Common myeloid progenitor, CD34-positive (primary cell): ENCODE measurements around the gene GNAZ.

ENCODE experiments used
- CTCF ChIA-PET: fragments of 350-600 bp; sonication (Branson Sonifier 250); formaldehyde crosslinking; loops from one replicate; lab custom pipeline; 2021; ENCODE audit warnings: antibody characterized with exemption; lab: Charles Lee
- POLR2A ChIA-PET: fragments of 350-600 bp; sonication (Branson Sonifier 250); formaldehyde crosslinking; loops from one replicate; lab custom pipeline; 2021; ENCODE audit warnings: antibody characterized with exemption; lab: Charles Lee
- DNase-seq, 3 donors: peaks; one replicate each; pipeline versions ENCODE4 v3.0.0 to v3.0.0-alpha.2; 2013
- H3K27ac ChIP-seq, 2 experiments: 1 replicate in 1 of 2; 2 replicates in 1 of 2; pipeline ENCODE4 v1.7.0; 2013; ENCODE audit warnings: inconsistent platforms in 2 of 2, low read length in 2 of 2, mild to moderate bottlenecking in 2 of 2, low read depth in 1 of 2, moderate library complexity in 1 of 2; ENCODE audit not compliant: severe bottlenecking in 2 of 2, insufficient read depth in 1 of 2, poor library complexity in 1 of 2
- H3K27me3 ChIP-seq, 5 experiments: replicated peaks in 2 of 5; 1 replicate in 3 of 5; 2 replicates in 2 of 5; pipeline versions ENCODE4 v1.6.1 to v1.7.0; 2013; ENCODE audit warnings: low read length in 4 of 5, mild to moderate bottlenecking in 2 of 5, moderate library complexity in 2 of 5, inconsistent platforms in 1 of 5; ENCODE audit not compliant: insufficient read depth in 5 of 5, control insufficient read depth in 4 of 5
- H3K36me3 ChIP-seq, 4 experiments: 1 replicate in 2 of 4; 2 replicates in 2 of 4; pipeline versions ENCODE4 v1.6.1 to v1.7.0; 2013; ENCODE audit warnings: low read length in 3 of 4, control low read depth in 1 of 4, mild to moderate bottlenecking in 1 of 4; ENCODE audit not compliant: control insufficient read depth in 4 of 4, insufficient read depth in 4 of 4
- H3K4me1 ChIP-seq, 4 experiments: 1 replicate in 3 of 4; 2 replicates in 1 of 4; pipeline versions ENCODE4 v1.6.1 to v1.7.1; 2013; ENCODE audit warnings: low read length in 3 of 4, mild to moderate bottlenecking in 3 of 4, control low read depth in 1 of 4, inconsistent platforms in 1 of 4, moderate library complexity in 1 of 4; ENCODE audit not compliant: control insufficient read depth in 4 of 4, insufficient read depth in 4 of 4; ENCODE audit errors: control extremely low read depth in 1 of 4
- H3K4me3 ChIP-seq, 7 experiments: 1 replicate in 4 of 7; 2 replicates in 3 of 7; pipeline versions ENCODE4 v1.5.1 to v1.7.0; 2013; ENCODE audit warnings: mild to moderate bottlenecking in 7 of 7, low read length in 6 of 7, moderate library complexity in 6 of 7, inconsistent platforms in 2 of 7, low read depth in 2 of 7, control low read depth in 1 of 7; ENCODE audit not compliant: insufficient read depth in 4 of 7, control insufficient read depth in 1 of 7; ENCODE audit errors: extremely low read depth in 1 of 7
- H3K9me3 ChIP-seq, 5 experiments: 1 replicate in 4 of 5; 2 replicates in 1 of 5; pipeline versions ENCODE4 v1.6.1 to v1.7.1; 2013; ENCODE audit warnings: low read length in 4 of 5, mild to moderate bottlenecking in 2 of 5, inconsistent platforms in 1 of 5, low read depth in 1 of 5, moderate library complexity in 1 of 5; ENCODE audit not compliant: control insufficient read depth in 4 of 5, insufficient read depth in 2 of 5; ENCODE audit errors: control extremely low read depth in 1 of 5
- WGBS: methylation state at CpG from one replicate; pipeline ENCODE4 v1.1.5; 2013; ENCODE audit not compliant: insufficient coverage; 5-methylcytosine and 5-hydroxymethylcytosine counted together

The GNAZ gene

DNA sequence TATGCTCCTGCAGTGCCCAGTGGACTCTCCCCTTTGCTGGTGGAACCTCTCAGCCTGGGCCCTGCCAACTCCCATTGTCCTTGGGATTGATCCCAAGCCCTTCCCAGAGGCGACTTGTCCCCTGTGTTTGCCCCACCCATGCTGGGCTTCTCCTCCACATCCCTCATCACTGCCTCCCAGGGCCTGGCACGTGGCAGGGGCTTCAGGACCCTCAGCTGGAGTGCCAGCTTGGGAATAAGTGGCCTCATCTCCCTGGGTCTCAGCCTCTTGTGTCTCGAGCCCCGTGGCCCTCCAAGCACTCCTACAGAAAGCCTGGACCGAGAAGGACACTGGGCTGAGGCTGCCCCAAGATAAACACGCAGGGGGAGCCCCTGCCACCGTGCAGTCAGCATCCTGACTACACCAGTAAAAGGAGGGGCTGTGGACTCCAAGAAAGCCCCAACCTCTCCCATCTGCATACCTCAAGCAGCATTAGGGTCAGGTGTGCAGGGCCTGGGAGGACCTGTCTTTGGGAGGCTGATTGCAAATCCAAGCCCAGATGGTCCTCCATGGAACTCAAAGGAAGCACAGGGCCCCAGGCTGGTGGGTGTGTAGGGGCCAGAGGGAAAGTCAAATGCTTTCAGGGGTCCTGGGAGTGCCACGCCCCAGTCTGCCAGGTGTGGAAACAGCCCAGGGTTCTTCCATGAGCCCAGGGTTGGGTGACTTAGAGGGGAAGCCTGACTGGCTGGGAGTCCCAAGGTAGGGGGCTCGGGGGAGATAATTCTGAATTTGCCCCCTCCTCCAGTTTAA is 9.5 kb upstream of the GNAZ start:
- no peak for DNase-seq
- 99% methylated on average over 7 of the region's 9 CpGs for WGBS
- CTCF ChIA-PET, result no interaction called here

DNA sequence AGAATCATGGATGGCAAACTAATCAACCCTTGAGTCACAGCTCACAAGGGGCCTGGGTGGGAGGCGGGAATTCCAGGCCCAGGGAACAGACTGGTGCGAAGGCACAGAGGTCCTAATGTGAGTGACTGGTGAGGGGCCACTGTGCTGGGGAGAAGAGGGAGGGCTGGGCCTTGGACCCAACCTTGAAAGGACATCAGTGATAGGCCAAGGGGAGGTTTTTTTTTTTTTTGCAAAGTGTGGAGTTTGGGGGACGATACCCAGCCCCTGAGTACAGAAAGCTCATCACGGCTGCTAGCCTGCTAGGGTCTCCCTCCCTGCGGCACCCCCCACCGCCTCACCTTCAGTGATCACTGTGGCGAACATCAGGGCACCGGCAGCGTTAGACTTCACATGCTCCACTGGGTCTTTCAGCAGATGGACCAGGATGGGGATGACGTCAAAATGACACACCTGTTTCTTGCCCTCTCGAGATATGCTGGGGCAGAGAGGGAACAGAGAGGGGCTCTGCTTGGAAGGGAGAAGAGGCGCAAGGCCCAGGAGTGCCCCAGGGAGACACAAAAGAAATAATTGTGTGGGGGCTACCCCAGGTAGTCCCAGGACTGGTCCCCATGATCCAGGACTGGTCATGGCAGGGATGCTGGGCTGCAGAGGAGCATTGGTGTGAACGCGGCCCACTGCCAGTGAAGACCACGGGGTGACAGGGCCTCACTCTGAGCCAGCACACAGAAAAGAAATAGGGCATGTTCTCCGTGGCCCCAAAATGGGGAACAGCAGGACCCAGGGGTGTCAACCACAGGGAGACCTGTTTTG is 8.6 kb upstream of the GNAZ start:
- no peaks in the 10 kb centered on the region for H3K36me3 ChIP-seq
- CTCF ChIA-PET, result interaction anchor here (1.4 to 2.7 kb wide), 2 partner anchors 16 to 102 kb away, joined by 5 to 9 read pairs; no protein-coding TSS in a partner anchor

More for the DNA sequence above, 9.5 kb upstream of the GNAZ start:
- peaks cover 0 to 5% (median 0%) of the 10 kb centered on the region in 5 experiments for H3K27me3 ChIP-seq
- H3K36me3 ChIP-seq, result no peaks in the 10 kb centered on the region
- POLR2A ChIA-PET, result no interaction called here
- peaks cover 0 to 8% (median 4%) of the 10 kb centered on the region in 5 experiments for H3K9me3 ChIP-seq
- H3K4me1 ChIP-seq, result no peaks in the 10 kb centered on the region
- no peak overlapping the region for H3K4me3 ChIP-seq
- no peak overlapping the region for H3K27ac ChIP-seq

DNA sequence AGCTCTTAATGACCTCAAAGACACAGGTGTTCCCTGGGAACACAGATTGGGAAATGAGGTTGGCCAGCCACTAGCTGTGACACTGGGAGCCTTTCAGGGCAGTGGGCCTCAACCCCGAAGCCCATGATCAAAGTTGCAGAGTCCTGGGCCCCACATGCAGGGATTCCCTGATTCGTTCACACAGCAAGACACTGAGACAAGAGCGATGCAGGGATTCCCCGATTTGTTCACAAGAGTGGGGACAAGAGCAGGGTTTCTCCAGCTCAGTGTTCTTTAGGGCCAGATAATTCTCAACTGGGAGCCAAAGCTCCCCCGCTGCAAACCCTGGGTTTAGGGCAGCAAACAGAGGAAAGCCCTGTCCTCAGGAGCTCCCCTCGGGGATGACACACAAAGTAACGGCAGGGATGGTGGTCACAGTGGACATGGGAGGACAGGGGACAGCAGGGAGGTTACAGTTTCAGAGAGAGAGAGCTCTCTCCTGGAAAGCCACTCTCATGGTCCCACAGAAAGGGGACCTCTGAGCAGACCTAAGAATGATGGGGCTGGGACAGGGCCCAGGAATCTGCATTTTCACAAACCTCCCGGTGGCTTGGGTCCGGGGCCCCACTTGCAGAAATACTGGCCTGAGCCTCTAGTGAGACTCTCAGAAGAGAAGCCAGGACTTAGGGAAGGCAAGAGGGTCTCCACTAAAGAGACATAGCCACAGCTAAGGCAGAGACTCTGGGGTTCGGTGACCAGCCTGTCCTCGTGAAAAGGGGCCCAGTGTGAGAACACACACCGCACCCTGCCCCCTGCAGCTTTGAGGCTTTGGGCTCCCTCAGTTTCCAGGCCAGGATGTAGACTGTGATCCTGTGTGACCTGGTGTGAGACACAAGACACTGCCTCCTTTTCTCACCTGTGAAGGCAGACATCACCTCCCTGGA is 7.4 kb upstream of the GNAZ start:
- H3K36me3 ChIP-seq, result no peaks in the 10 kb centered on the region
- no peak overlapping the region for H3K27ac ChIP-seq
- ChIA-PET CTCF (interaction anchor here (1.4 to 2.7 kb wide), 2 partner anchors 17 to 103 kb away, joined by 5 to 9 read pairs; no protein-coding TSS in a partner anchor), POLR2A (interaction anchor here (0.6 kb wide), 1 partner anchor 52 kb away, joined by 3 read pairs; no protein-coding TSS in a partner anchor)
- H3K4me1 ChIP-seq, result no peaks in the 10 kb centered on the region
- H3K9me3 ChIP-seq, result no peaks in the 10 kb centered on the region
- peaks cover 0 to 3% (median 0%) of the 10 kb centered on the region in 5 experiments for H3K27me3 ChIP-seq
- no peak for DNase-seq
- no peak overlapping the region for H3K4me3 ChIP-seq
- 95% methylated on average over 12 of the region's 12 CpGs for WGBS

More for the DNA sequence above, 8.6 kb upstream of the GNAZ start:
- 99% methylated on average over 15 of the region's 16 CpGs for WGBS
- H3K4me3 ChIP-seq, result no peak overlapping the region
- H3K9me3 ChIP-seq, result peaks cover 0 to 6% (median 2%) of the 10 kb centered on the region in 5 experiments
- POLR2A ChIA-PET, result no interaction called here
- H3K4me1 ChIP-seq, result no peaks in the 10 kb centered on the region
- no peak overlapping the region for H3K27ac ChIP-seq
- peaks cover 0 to 5% (median 0%) of the 10 kb centered on the region in 5 experiments for H3K27me3 ChIP-seq
- no peak for DNase-seq

DNA sequence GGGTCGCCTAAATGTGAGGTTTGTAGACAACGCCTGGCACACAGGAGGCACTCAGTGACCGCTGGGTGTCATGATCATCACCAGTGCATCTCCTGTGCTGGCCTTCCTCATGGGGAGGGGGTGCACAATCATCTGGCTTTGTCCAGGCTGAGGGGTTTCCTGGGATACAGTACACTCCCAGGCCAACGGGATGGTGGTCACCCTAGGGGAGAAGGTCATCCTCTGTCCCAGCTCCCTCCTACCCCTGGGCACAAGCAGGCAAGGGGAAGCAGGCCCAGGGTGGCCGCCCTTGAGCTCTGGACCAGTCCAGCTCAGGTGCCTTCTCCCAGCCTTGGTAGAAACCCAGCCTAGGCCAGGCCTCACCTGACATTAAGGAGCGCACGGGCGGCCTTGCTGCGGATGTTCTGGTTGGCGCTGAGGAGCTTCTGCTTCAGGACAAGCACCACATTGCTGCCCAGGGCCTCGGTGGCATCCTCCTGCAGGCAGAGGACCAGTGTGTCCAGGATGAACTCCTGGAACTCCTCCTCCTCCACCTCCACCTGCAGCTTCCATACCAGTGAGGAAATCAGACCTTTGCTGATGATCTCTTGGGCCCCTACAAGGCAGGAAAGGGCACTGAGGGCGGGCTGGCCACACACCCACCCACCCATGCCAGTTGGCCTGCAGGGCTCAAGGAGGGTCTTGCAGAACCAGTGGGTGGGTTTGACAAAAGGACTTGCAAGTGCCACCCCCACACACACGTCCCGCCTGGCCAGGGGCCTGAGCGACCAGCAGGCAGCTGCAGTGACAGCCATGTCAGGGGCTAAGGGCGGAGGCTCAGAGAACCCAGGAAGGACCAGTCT is 6.6 kb upstream of the GNAZ start:
- WGBS, result 99% methylated on average over 12 of the region's 16 CpGs
- ChIA-PET POLR2A (no interaction called here), CTCF (interaction anchor here (0.8 to 2.7 kb wide), 3 partner anchors 13 to 108 kb away, joined by 3 to 9 read pairs (median 3); no protein-coding TSS in a partner anchor)
- no peak for DNase-seq
- no peaks in the 10 kb centered on the region for H3K4me1 ChIP-seq
- no peaks in the 10 kb centered on the region for H3K36me3 ChIP-seq
- H3K4me3 ChIP-seq, result no peak overlapping the region
- peaks cover 0 to 9% (median 0%) of the 10 kb centered on the region in 5 experiments for H3K27me3 ChIP-seq
- no peak overlapping the region for H3K27ac ChIP-seq
- no peaks in the 10 kb centered on the region for H3K9me3 ChIP-seq

DNA sequence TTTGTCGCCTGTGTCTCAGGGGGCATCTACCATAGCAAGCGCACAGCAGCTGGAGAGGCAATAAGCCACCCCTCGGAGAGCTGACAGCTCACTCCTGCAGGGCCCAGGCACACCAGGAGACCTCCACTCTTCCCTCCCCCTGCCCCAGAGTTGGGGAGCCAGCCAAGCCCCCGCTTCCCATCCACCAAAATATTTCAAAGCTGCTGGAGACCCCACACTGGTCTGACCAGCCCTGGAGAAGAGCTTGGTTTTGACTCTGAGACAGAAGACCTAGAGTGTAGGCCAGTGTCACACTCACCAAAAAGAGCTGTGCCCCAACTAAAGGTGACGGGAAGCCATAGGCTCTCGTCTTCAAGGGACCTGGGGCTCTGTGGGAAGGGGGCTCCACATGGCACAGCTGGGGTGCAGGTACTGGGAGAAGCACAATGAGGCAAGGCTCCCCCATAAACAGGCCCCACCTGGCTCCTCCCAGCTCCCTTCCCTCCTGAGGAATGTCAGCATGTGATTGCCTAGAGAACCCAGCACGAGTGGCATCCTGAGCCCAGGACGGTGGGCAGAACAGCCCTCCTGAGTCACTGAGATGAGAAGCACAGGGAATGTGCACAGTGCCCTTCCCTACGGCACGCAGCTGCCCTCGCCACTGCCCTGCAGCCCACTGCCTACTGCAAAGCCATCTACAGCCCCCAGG is 5.8 kb upstream of the GNAZ start:
- ChIA-PET POLR2A (no interaction called here), CTCF (interaction anchor here (0.8 to 2.7 kb wide), 4 partner anchors 13 to 109 kb away, joined by 3 to 9 read pairs (median 4); no protein-coding TSS in a partner anchor)
- 97% methylated on average over 5 of the region's 11 CpGs for WGBS
- H3K27ac ChIP-seq, result no peak overlapping the region
- peaks cover 0 to 13% (median 3%) of the 10 kb centered on the region in 5 experiments for H3K27me3 ChIP-seq
- H3K36me3 ChIP-seq, result no peaks in the 10 kb centered on the region
- H3K4me1 ChIP-seq, result peaks cover 0 to 2% (median under 1%) of the 10 kb centered on the region in 4 experiments
- no peak overlapping the region for H3K4me3 ChIP-seq
- no peak for DNase-seq
- no peaks in the 10 kb centered on the region for H3K9me3 ChIP-seq
